GM23248 (cell line): Measurements from ENCODE around the gene WNT3A. TPM values are rescaled to one million over a fixed set of nuclear protein-coding genes. Genes with fewer than 3 reads are reported as not detected.

Experiments
- DNase-seq: peaks from one replicate; pipeline ENCODE4 v3.0.0-alpha.2; 2015
- H2AFZ ChIP-seq: fragments of 200-600 bp; sonication (generic); 2 replicates; pipeline ENCODE4 v1.6.1; 2016; ENCODE audit warnings: antibody characterized with exemption
- H3F3A ChIP-seq: fragments of 200-600 bp; sonication (generic); 2 replicates; pipeline ENCODE4 v1.6.1; 2016; ENCODE audit warnings: mild to moderate bottlenecking, antibody characterized with exemption, mixed run types; ENCODE audit not compliant: insufficient read depth
- H3K27ac ChIP-seq: fragments of 200-600 bp; sonication (generic); 2 replicates; pipeline ENCODE4 v1.5.1; 2016; ENCODE audit warnings: mild to moderate bottlenecking
- H3K27me3 ChIP-seq: fragments of 200-600 bp; sonication (generic); replicated peaks from 2 replicates; pipeline ENCODE4 v1.6.1; 2016; ENCODE audit warnings: mild to moderate bottlenecking; ENCODE audit not compliant: insufficient read depth
- H3K36me3 ChIP-seq: fragments of 200-600 bp; sonication (generic); 2 replicates; pipeline ENCODE4 v1.6.1; 2016; ENCODE audit warnings: low read depth, mild to moderate bottlenecking
- H3K4me1 ChIP-seq: fragments of 200-600 bp; sonication (generic); 2 replicates; pipeline ENCODE4 v1.6.1; 2016; ENCODE audit warnings: mild to moderate bottlenecking; ENCODE audit not compliant: insufficient read depth
- H3K4me2 ChIP-seq: fragments of 200-600 bp; sonication (generic); one replicate; pipeline ENCODE4 v1.6.1; 2016; ENCODE audit warnings: mild to moderate bottlenecking; ENCODE audit not compliant: unreplicated experiment
- H3K4me3 ChIP-seq: fragments of 200-600 bp; sonication (generic); 2 replicates; pipeline ENCODE4 v1.5.1; 2016; ENCODE audit warnings: mild to moderate bottlenecking
- H3K79me2 ChIP-seq: fragments of 200-600 bp; sonication (generic); 2 replicates; pipeline ENCODE4 v1.6.1; 2016; ENCODE audit warnings: mild to moderate bottlenecking; ENCODE audit not compliant: insufficient read depth
- H3K9ac ChIP-seq: fragments of 200-600 bp; sonication (generic); 2 replicates; pipeline ENCODE4 v1.6.1; 2016; ENCODE audit warnings: mild to moderate bottlenecking
- H3K9me2 ChIP-seq: fragments of 200-600 bp; sonication (generic); 2 replicates; pipeline ENCODE4 v1.6.1; 2016; ENCODE audit warnings: mixed run types, mild to moderate bottlenecking, moderate library complexity; ENCODE audit not compliant: insufficient read depth
- H3K9me3 ChIP-seq: fragments of 200-600 bp; sonication (generic); one replicate; pipeline ENCODE4 v1.6.1; 2017; ENCODE audit warnings: low read depth
- H4K20me1 ChIP-seq: fragments of 200-600 bp; sonication (generic); 2 replicates; pipeline ENCODE4 v1.6.0; 2016; ENCODE audit not compliant: insufficient read depth
- EZH2 ChIP-seq: fragments of 200-600 bp; sonication (generic); IDR thresholded peaks from 2 replicates; pipeline ENCODE4 v1.6.1; 2018; ENCODE audit warnings: antibody characterized with exemption, mild to moderate bottlenecking; ENCODE audit not compliant: insufficient read depth, poor library complexity, severe bottlenecking
- EZH2phosphoT487 ChIP-seq: fragments of 200-600 bp; sonication (generic); IDR thresholded peaks from 2 replicates; pipeline ENCODE4 v1.6.1; 2018; ENCODE audit warnings: antibody characterized with exemption, moderate library complexity, mild to moderate bottlenecking, low read depth; ENCODE audit not compliant: insufficient read depth
- WGBS, 2 experiments: methylation state at CpG; one replicate each; pipeline ENCODE4 v1.1.6; 2015 to 2017; ENCODE audit warnings: low lambda C conversion rate in 2 of 2, low coverage in 1 of 2; ENCODE audit errors: missing lambda C conversion rate in 2 of 2; 5-methylcytosine and 5-hydroxymethylcytosine counted together
- in situ Hi-C: fragments of 300-500 bp; cut with MboI; formaldehyde crosslinking; loops from 2 replicates; pipeline ENCODE4 v1.15.0; 2020
- polyA plus RNA-seq: library from polyadenylated mRNA; unstranded; fragments of >200 nt; fragmentation: Nextera tagmentation; extraction: Ambion mirVana; gene quantifications from 2 replicates; pipeline ENCODE4 v1.2.1, GENCODE V29; 2016
- total RNA-seq: library from RNA; depleted of rRNA; stranded (reverse); fragments of >200 nt; shearing (Covaris generic); gene quantifications from 2 replicates; pipeline ENCODE4 v1.2.3, GENCODE V29; 2014

Gene WNT3A
- total and polyA plus RNA-seq, 2 experiments from 2014 or later, result not detected

GRCh38 chr1:228105996-228106799 lies 99.4 kb downstream of the WNT3A start:
- Histone ChIP-seq H3K27ac (no peak overlapping the region), H3K9me2 (no peaks in the 10 kb centered on the region), H3K27me3 (no peaks in the 10 kb centered on the region), H3K4me1 (peaks cover 13% of the 10 kb centered on the region), H3K4me3 (no peak overlapping the region), H4K20me1 (no peaks in the 10 kb centered on the region), H3K36me3 (no peaks in the 10 kb centered on the region), H3K79me2 (peaks cover 40% of the 10 kb centered on the region), H2AFZ (no peak overlapping the region), H3K9me3 (no peaks in the 10 kb centered on the region), H3F3A (peaks cover 2% of the 10 kb centered on the region), H3K9ac (no peak overlapping the region), H3K4me2 (no peak overlapping the region)
- in situ Hi-C loops, result no loop called here
- DNase-seq, result no peak
- no peak for TF ChIP-seq EZH2phosphoT487
- no peak for TF ChIP-seq EZH2
- 88 to 92% methylated on average over 8 of the region's 8 CpGs for WGBS, 2 experiments

GRCh38 chr1:228106800-228107054 lies 99.9 kb downstream of the WNT3A start:
- no peak for DNase-seq
- in situ Hi-C loops, result no loop called here
- TF ChIP-seq EZH2phosphoT487, result no peak
- Histone ChIP-seq H3K36me3 (no peaks in the 10 kb centered on the region), H3K9me2 (no peaks in the 10 kb centered on the region), H3K4me3 (no peak overlapping the region), H3K27me3 (no peaks in the 10 kb centered on the region), H3K9me3 (no peaks in the 10 kb centered on the region), H2AFZ (no peak overlapping the region), H4K20me1 (no peaks in the 10 kb centered on the region), H3K27ac (no peak overlapping the region), H3K9ac (no peak overlapping the region), H3K79me2 (peaks cover 35% of the 10 kb centered on the region), H3K4me1 (peaks cover 13% of the 10 kb centered on the region), H3K4me2 (no peak overlapping the region), H3F3A (no peaks in the 10 kb centered on the region)
- 93 to 95% methylated on average over 9 of the region's 9 CpGs for WGBS, 2 experiments

GRCh38 chr1:228107636-228108035 lies 100.8 kb downstream of the WNT3A start:
- peaks cover 13% of the 10 kb centered on the region for H3K4me1 ChIP-seq
- H2AFZ ChIP-seq, result no peak overlapping the region
- H4K20me1 ChIP-seq, result no peaks in the 10 kb centered on the region
- H3K79me2 ChIP-seq, result peaks cover 28% of the 10 kb centered on the region
- H3K9me2 ChIP-seq, result no peaks in the 10 kb centered on the region
- 0 out of 2 replicates have a peak overlapping the region, but pooled peaks have one; percentile 93 for H3K9ac ChIP-seq
- H3K9me3 ChIP-seq, result no peaks in the 10 kb centered on the region
- WGBS, 2 experiments, result 81 to 85% methylated on average over 19 of the region's 19 CpGs
- no peaks in the 10 kb centered on the region for H3K27me3 ChIP-seq
- DNase-seq, result no peak
- no peaks in the 10 kb centered on the region for H3K36me3 ChIP-seq
- in situ Hi-C loops, result no loop called here
- H3F3A ChIP-seq, result no peaks in the 10 kb centered on the region
- TF ChIP-seq EZH2phosphoT487, result no peak
- no peak overlapping the region for H3K27ac ChIP-seq
- no peak overlapping the region for H3K4me3 ChIP-seq
- no peak overlapping the region for H3K4me2 ChIP-seq

GRCh38 chr1:228108055-228108690 lies 101.4 kb downstream of the WNT3A start:
- Histone ChIP-seq H3K4me1 (peaks cover 13% of the 10 kb centered on the region), H3K9me2 (no peaks in the 10 kb centered on the region), H3F3A (no peaks in the 10 kb centered on the region), H3K79me2 (peaks cover 28% of the 10 kb centered on the region), H3K27ac (peak overlapping the region; percentile 22), H2AFZ (no peak overlapping the region), H3K9me3 (no peaks in the 10 kb centered on the region), H3K4me2 (peak overlapping the region; percentile 90), H3K4me3 (peak overlapping the region; percentile 87), H3K9ac (peak overlapping the region; percentile 93), H3K27me3 (no peaks in the 10 kb centered on the region), H4K20me1 (no peaks in the 10 kb centered on the region), H3K36me3 (no peaks in the 10 kb centered on the region)
- DNase-seq, result no peak
- 84% methylated on average over 11 of the region's 11 CpGs for WGBS, 2 experiments
- TF ChIP-seq EZH2 (no peak), EZH2phosphoT487 (no peak)
- in situ Hi-C loops, result no loop called here
